Measurements from ENCODE around the gene HSF2BP. TPM values are rescaled to one million over a fixed set of nuclear protein-coding genes. Genes with fewer than 3 reads are reported as not detected.

Gene HSF2BP
- total and polyA plus RNA-seq, 9 donors, result 0.58 to 2.9 (median 1.5) TPM

- no peak overlapping the region for H3K27ac ChIP-seq
- H3K9me3 ChIP-seq, result no peaks in the 10 kb centered on the region
- H3K27me3 ChIP-seq, result no peaks in the 10 kb centered on the region
- intact Hi-C loops (cut with DNase I), result no loop called here
- 86 to 91% (median 88%) methylated on average over 11 of the region's 11 CpGs for WGBS, 3 donors
- no peak overlapping the region for H3K4me3 ChIP-seq
- TF ChIP-seq POLR2A (IDR thresholded peaks at IDR 0.05) (no peak), CTCF (IDR thresholded peaks at IDR 0.05) (no peak), EP300 (IDR thresholded peaks at IDR 0.05) (no peak)
- no peak for DNase-seq
- no peaks in the 10 kb centered on the region for H3K36me3 ChIP-seq
- H3K4me1 ChIP-seq (ENCODE audit: insufficient read depth), result peaks cover 6% of the 10 kb centered on the region
These were observed 38.7 kb upstream of the HSF2BP start for GRCh38 chr21:43697758-43698643.

GRCh38 chr21:43696214-43696613, 36.9 kb upstream of the HSF2BP start:
- no peak overlapping the region for H3K27ac ChIP-seq
- no peaks in the 10 kb centered on the region for H3K36me3 ChIP-seq
- 96 to 97% (median 96%) methylated on average over 17 of the region's 17 CpGs for WGBS, 3 donors
- H3K27me3 ChIP-seq, result no peaks in the 10 kb centered on the region
- TF ChIP-seq EP300 (IDR thresholded peaks at IDR 0.05) (no peak), CTCF (IDR thresholded peaks at IDR 0.05) (no peak), POLR2A (IDR thresholded peaks at IDR 0.05) (no peak)
- no peak overlapping the region for H3K4me3 ChIP-seq
- intact Hi-C loops (cut with DNase I), result no loop called here
- no peaks in the 10 kb centered on the region for H3K4me1 ChIP-seq (ENCODE audit: insufficient read depth)
- no peaks in the 10 kb centered on the region for H3K9me3 ChIP-seq
- DNase-seq, result no peak

GRCh38 chr21:43694437-43695079, 35.3 kb upstream of the HSF2BP start:
- 87 to 90% (median 88%) methylated on average over 27 of the region's 27 CpGs for WGBS, 3 donors
- Histone ChIP-seq H3K4me1 (ENCODE audit: insufficient read depth) (no peaks in the 10 kb centered on the region), H3K27ac (no peak overlapping the region), H3K27me3 (no peaks in the 10 kb centered on the region), H3K9me3 (no peaks in the 10 kb centered on the region), H3K4me3 (no peak overlapping the region), H3K36me3 (no peaks in the 10 kb centered on the region)
- DNase-seq, result no peak
- TF ChIP-seq POLR2A (IDR thresholded peaks at IDR 0.05), result no peak
- no peak for TF ChIP-seq CTCF (IDR thresholded peaks at IDR 0.05)
- no peak for TF ChIP-seq EP300 (IDR thresholded peaks at IDR 0.05)
- intact Hi-C loops (cut with DNase I), result no loop called here

GRCh38 chr21:43693981-43694380, 34.7 kb upstream of the HSF2BP start:
- intact Hi-C loops (cut with DNase I), result no loop called here
- no peaks in the 10 kb centered on the region for H3K36me3 ChIP-seq

More at GRCh38 chr21:43693981-43694380, 34.7 kb upstream of the HSF2BP start:
- H3K4me3 ChIP-seq, result no peak overlapping the region
- H3K9me3 ChIP-seq, result no peaks in the 10 kb centered on the region
- no peaks in the 10 kb centered on the region for H3K27me3 ChIP-seq
- H3K27ac ChIP-seq, result no peak overlapping the region
- no peak for TF ChIP-seq CTCF (IDR thresholded peaks at IDR 0.05)
- no peak for TF ChIP-seq EP300 (IDR thresholded peaks at IDR 0.05)
- no peak for TF ChIP-seq POLR2A (IDR thresholded peaks at IDR 0.05)
- no peak for DNase-seq
- WGBS, 3 donors, result 88 to 93% (median 92%) methylated on average over 23 of the region's 23 CpGs
- no peaks in the 10 kb centered on the region for H3K4me1 ChIP-seq (ENCODE audit: insufficient read depth)
